Activated CD4-positive, alpha-beta T cell treated with anti-CD3 and anti-CD28 coated beads for 36 hours (primary cell): ENCODE results near the gene RNFT2. TPM values are rescaled to one million over a fixed set of nuclear protein-coding genes. Genes with fewer than 3 reads are reported as not detected.

ENCODE experiments used
- ATAC-seq: fragments of 200-7000 bp; cut with Tn5 transposase; one replicate; pipeline ENCODE4 v1.10.0; 2021; ENCODE audit warnings: mild to moderate bottlenecking, moderate library complexity
- CTCF ChIA-PET: fragments of 350-600 bp; sonication (Branson Sonifier 250); formaldehyde crosslinking; loops from one replicate; lab custom pipeline; 2021; ENCODE audit warnings: antibody characterized with exemption; lab: Charles Lee
- POLR2A ChIA-PET: fragments of 350-600 bp; sonication (Branson Sonifier 250); formaldehyde crosslinking; loops from one replicate; lab custom pipeline; 2021; ENCODE audit warnings: antibody characterized with exemption, inconsistent platforms; lab: Charles Lee
- DNase-seq: peaks from one replicate; pipeline ENCODE4 v3.0.0-alpha.2; 2020
- H3K27ac Mint-ChIP-seq: one replicate; pipeline ENCODE4 v1.8.0; 2021; ENCODE audit warnings: mixed read lengths
- H3K27me3 Mint-ChIP-seq: one replicate; pipeline ENCODE4 v1.8.0; 2021; ENCODE audit warnings: mixed read lengths
- H3K36me3 Mint-ChIP-seq: one replicate; pipeline ENCODE4 v1.8.0; 2021; ENCODE audit warnings: low read depth, mixed read lengths
- H3K4me1 Mint-ChIP-seq: one replicate; pipeline ENCODE4 v1.8.0; 2021; ENCODE audit warnings: mixed read lengths
- H3K4me3 Mint-ChIP-seq: one replicate; pipeline ENCODE4 v1.8.0; 2021; ENCODE audit warnings: mild to moderate bottlenecking, moderate library complexity, mixed read lengths
- H3K9me3 Mint-ChIP-seq: one replicate; pipeline ENCODE4 v1.8.0; 2021; ENCODE audit warnings: low read depth, mixed read lengths
- intact Hi-C, 2 experiments: fragments of 100-400 bp; cut with DNase I in 1 of 2; cut with micrococcal nuclease in 1 of 2; formaldehyde crosslinking; loops; one replicate each; pipeline versions ENCODE4 v1.14.2 to v1.15.1; 2022 to 2024; cut with DNase I, micrococcal nuclease
- total RNA-seq, 2 experiments: library from RNA; stranded (reverse); gene quantifications; one replicate each; pipeline ENCODE4 v1.2.3, GENCODE V29; 2021

The RNFT2 gene
- total RNA-seq, 2 experiments from 2014 or later: 14.7 to 15.0 TPM

DNA sequence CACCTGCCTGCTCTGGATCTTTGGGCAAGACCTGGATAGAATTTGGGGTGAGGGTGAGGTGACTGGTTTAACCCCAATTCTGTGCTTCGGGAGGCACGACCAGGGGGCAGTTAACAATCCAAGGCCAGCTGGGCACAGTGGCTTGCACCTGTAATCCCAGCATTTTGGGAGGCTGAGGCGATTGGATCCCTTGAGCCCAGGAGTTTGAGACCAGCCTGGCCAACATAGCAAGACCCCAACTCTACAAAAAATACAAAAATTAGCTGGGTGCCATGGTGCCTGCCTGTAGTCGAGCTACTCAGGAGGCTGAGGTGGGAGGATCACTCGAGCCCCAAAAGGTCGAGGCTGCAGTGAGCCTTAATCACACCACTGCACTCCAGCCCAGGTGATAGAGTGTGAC lies 105.0 kb downstream of the RNFT2 start:
- Mint-ChIP-seq H3K27ac (no peak overlapping the region), H3K27me3 (no peaks in the 10 kb centered on the region), H3K4me3 (no peak overlapping the region), H3K4me1 (no peaks in the 10 kb centered on the region), H3K36me3 (peaks cover 2% of the 10 kb centered on the region), H3K9me3 (no peaks in the 10 kb centered on the region)
- intact Hi-C loops: no loop called here
- DNase-seq: no peak
- no peak for ATAC-seq
- CTCF ChIA-PET: no interaction called here
- POLR2A ChIA-PET: no interaction called here

DNA sequence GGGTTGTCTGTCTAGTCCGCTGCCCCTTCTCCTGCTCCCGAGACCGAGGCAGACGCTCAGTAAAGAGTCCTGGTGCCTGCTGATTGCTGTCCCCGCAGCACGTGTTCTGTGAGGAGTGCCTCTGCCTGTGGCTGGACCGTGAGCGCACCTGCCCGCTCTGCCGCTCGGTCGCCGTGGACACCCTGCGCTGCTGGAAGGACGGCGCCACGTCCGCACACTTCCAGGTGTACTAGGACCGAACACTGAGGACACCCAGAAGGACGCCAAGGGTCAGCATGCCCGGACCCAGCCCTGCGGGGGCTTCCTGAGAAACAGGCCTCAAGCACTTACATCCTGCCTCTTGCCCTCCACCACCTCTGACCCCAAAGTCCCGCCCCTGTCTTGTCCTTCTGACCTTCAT lies 111.1 kb downstream of the RNFT2 start:
- no peak for ATAC-seq
- H3K27ac Mint-ChIP-seq: no peak overlapping the region
- H3K9me3 Mint-ChIP-seq: no peaks in the 10 kb centered on the region
- peaks cover 6% of the 10 kb centered on the region for H3K36me3 Mint-ChIP-seq
- no peak for DNase-seq
- H3K4me1 Mint-ChIP-seq: no peaks in the 10 kb centered on the region
- CTCF ChIA-PET: no interaction called here
- POLR2A ChIA-PET: no interaction called here
- no peaks in the 10 kb centered on the region for H3K27me3 Mint-ChIP-seq
- H3K4me3 Mint-ChIP-seq: no peak overlapping the region
- intact Hi-C loops: no loop called here

DNA sequence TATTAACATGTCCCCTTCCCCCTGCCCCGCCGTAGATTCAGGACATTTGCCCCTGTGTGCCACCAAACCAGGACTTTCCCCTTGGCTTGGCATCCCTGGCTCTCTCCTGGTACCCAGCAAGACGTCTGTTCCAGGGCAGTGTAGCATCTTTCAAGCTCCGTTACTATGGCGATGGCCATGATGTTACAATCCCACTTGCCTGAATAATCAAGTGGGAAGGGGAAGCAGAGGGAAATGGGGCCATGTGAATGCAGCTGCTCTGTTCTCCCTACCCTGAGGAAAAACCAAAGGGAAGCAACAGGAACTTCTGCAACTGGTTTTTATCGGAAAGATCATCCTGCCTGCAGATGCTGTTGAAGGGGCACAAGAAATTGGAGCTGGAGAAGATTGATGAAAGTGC lies 114.2 kb downstream of the RNFT2 start:
- no peak for ATAC-seq
- Mint-ChIP-seq H3K27ac (no peak overlapping the region), H3K9me3 (no peaks in the 10 kb centered on the region), H3K27me3 (peaks cover 9% of the 10 kb centered on the region), H3K36me3 (peaks cover 6% of the 10 kb centered on the region), H3K4me1 (no peaks in the 10 kb centered on the region), H3K4me3 (no peak overlapping the region)
- ChIA-PET CTCF (interaction anchor here (0.5 kb wide), 1 partner anchor 64 kb away, joined by 4 read pairs; no protein-coding TSS in a partner anchor), POLR2A (no interaction called here)
- intact Hi-C loops: no loop called here
- no peak for DNase-seq

DNA sequence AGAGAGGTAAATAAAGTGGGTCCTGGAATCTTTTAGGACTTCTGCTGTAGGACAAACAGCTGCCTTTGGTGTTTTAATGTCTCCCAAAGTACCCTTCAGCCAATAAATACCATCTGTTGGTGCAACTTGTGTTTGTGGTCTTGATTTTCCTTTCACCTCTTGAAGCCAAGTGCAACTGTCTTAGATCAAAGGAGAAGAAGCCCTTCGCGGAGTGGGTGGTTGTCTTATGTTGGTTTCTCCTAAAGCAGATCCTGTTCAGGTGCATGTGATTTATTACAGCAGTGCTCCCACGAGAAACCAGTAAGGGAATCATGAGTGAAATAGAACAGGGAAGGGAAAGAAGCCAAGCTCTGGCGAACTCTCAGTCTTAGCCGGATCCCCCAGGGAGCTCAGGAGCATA lies 115.4 kb downstream of the RNFT2 start:
- H3K9me3 Mint-ChIP-seq: no peaks in the 10 kb centered on the region
- CTCF ChIA-PET: no interaction called here
- H3K27me3 Mint-ChIP-seq: peaks cover 14% of the 10 kb centered on the region
- no peak overlapping the region for H3K27ac Mint-ChIP-seq
- H3K4me1 Mint-ChIP-seq: no peaks in the 10 kb centered on the region
- POLR2A ChIA-PET: no interaction called here
- ATAC-seq: no peak
- H3K36me3 Mint-ChIP-seq: peaks cover 4% of the 10 kb centered on the region
- no peak for DNase-seq
- intact Hi-C loops: no loop called here
- H3K4me3 Mint-ChIP-seq: no peak overlapping the region

DNA sequence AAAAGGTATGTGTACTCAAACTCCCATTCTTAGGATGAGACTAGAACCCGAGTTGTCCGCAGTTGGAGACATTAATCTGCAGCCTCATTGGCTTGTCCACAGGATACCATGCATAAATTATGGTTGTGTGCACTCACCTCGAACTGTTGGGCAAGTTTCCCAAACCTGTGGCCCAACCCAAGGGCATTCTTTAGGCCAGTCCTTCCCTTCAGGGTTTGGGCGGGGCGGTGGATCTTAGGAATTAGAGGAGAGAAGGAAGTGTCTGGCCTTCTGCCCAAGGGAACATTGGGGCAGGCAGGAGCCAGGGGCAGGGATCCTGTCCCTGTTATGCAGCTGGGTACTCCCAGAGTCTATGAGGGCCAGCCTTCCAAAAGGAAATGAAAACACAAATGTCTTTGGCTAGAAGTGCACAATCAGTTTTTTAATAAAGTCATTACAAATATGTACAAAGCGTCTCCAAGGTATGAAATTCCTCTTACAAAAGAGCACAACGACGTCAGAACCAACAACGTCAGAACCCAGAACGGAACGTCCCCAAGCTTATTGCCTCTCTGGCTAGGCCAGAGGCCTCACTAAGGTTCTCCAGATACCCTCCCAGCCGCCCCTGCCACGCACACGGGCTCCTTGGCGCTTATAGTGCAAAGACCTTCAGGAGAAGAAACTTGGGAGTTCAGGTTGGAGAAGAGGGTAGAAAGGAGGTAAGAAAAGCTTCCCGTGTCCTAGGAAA lies 117.8 kb downstream of the RNFT2 start:
- Mint-ChIP-seq H3K27me3 (peaks cover 24% of the 10 kb centered on the region), H3K4me3 (no peak overlapping the region), H3K4me1 (no peaks in the 10 kb centered on the region), H3K27ac (no peak overlapping the region), H3K36me3 (no peaks in the 10 kb centered on the region), H3K9me3 (no peaks in the 10 kb centered on the region)
- ChIA-PET CTCF (no interaction called here), POLR2A (no interaction called here)
- intact Hi-C loops: no loop called here
- ATAC-seq (no peak), DNase-seq (no peak)

DNA sequence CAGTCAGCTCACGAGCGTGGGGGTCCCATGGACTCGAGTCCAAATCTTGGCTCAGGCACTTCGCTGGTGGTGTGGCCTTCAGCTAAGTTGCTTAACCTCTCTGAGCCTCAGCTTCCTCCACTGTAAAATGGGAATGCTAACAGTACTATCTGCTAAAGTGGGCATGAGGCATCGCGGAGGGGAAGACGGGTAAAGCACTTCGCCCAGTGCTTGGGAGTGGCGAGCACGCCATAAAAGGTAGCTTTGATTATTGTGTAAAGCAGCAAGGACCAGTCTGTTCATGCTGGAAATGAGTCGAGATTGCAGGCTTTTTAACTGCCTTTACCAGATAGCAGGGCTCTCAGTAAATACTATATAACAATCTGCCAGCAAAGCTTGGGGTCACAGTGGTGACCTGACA lies 118.6 kb downstream of the RNFT2 start:
- ChIA-PET CTCF (no interaction called here), POLR2A (no interaction called here)
- H3K4me3 Mint-ChIP-seq: no peak overlapping the region
- H3K9me3 Mint-ChIP-seq: no peaks in the 10 kb centered on the region
- DNase-seq (no peak), ATAC-seq (no peak)
- no peak overlapping the region for H3K27ac Mint-ChIP-seq
- H3K27me3 Mint-ChIP-seq: peaks cover 28% of the 10 kb centered on the region
- no peaks in the 10 kb centered on the region for H3K36me3 Mint-ChIP-seq
- intact Hi-C loops: no loop called here
- peaks cover 2% of the 10 kb centered on the region for H3K4me1 Mint-ChIP-seq

DNA sequence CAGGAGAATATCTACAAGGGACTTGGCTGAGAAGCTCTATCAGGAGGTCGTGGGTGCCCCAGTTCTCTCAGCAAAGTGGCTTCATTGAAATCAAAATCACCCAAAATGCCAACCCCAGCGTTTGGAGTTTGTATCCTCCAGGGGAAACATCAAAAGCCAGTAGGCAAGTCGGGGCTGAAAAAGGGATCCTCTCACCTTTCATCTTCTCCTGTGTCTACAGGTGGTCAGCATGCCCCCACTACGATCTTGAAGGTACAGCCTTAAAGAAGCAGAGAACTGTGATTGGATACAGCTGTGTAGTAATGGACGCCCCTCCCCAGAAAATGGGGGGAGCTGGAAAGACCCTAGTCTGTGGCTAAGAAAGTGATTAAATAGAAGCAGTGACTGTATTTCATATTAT lies 121.0 kb downstream of the RNFT2 start:
- Mint-ChIP-seq H3K4me1 (peaks cover 2% of the 10 kb centered on the region), H3K4me3 (no peak overlapping the region), H3K27ac (no peak overlapping the region), H3K27me3 (peaks cover 32% of the 10 kb centered on the region), H3K9me3 (no peaks in the 10 kb centered on the region), H3K36me3 (no peaks in the 10 kb centered on the region)
- no peak for ATAC-seq
- POLR2A ChIA-PET: no interaction called here
- DNase-seq: no peak
- CTCF ChIA-PET: interaction anchor here (0.6 to 0.8 kb wide), 2 partner anchors 137 to 1199 kb away, joined by 3 read pairs; no protein-coding TSS in a partner anchor
- intact Hi-C loops: no loop called here

DNA sequence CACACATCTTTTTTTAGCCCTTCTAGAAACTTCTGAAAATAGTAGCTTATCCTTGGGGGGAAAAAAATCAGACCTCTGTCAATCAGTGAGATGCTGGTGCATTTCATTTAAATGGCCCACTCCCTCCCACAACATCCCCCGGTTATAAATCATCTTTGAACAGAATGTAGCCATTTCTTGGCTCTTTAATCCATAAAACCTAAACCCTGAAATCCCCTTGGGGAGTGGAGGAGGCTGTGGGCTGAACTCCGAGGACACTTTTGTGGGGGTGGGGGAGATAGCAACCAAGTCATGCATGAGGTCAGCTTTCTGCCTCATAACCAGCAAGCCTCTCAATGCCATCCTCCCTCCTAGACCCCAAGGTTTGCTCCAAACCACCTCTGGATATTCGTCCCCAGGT lies 122.1 kb downstream of the RNFT2 start:
- Mint-ChIP-seq H3K27ac (no peak overlapping the region), H3K4me3 (no peak overlapping the region), H3K9me3 (no peaks in the 10 kb centered on the region), H3K4me1 (peaks cover 2% of the 10 kb centered on the region), H3K36me3 (no peaks in the 10 kb centered on the region), H3K27me3 (peaks cover 33% of the 10 kb centered on the region)
- DNase-seq (no peak), ATAC-seq (no peak)
- ChIA-PET POLR2A (no interaction called here), CTCF (interaction anchor here (1.2 kb wide), 1 partner anchor 57 kb away, joined by 3 read pairs; no protein-coding TSS in a partner anchor)
- intact Hi-C loops: no loop called here

DNA sequence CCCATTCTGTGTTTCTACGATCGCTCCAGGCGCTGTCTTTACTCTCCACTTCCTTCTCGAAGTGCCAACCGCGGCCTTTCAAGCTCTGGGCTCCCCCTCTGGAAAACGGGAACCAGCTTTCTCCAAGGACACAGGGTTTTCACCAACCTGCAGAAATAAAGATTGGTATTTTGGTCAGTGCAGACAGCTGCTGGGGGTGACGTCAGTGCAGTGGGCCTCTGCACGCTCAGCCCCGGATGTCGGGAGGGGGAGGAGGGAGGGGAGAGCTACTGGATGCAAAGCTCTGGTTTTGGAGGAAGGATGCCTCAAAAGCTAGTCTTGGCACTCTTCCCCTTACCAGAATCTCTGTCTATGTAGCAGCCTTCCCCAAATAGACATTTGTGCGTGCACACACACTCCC lies 123.2 kb downstream of the RNFT2 start:
- DNase-seq (peak; percentile 58), ATAC-seq (peak; percentile 82)
- intact Hi-C loops: no loop called here
- ChIA-PET CTCF (interaction anchor here (0.6 to 1.2 kb wide), 2 partner anchors 55 to 152 kb away, joined by 3 to 4 read pairs; no protein-coding TSS in a partner anchor), POLR2A (interaction anchor here (0.7 kb wide), 1 partner anchor 327 kb away, joined by 4 read pairs; no protein-coding TSS in a partner anchor)
- H3K36me3 Mint-ChIP-seq: no peaks in the 10 kb centered on the region
- no peaks in the 10 kb centered on the region for H3K9me3 Mint-ChIP-seq
- H3K27ac Mint-ChIP-seq: no peak overlapping the region
- H3K27me3 Mint-ChIP-seq: peaks cover 29% of the 10 kb centered on the region
- peaks cover 2% of the 10 kb centered on the region for H3K4me1 Mint-ChIP-seq
- H3K4me3 Mint-ChIP-seq: no peak overlapping the region

DNA sequence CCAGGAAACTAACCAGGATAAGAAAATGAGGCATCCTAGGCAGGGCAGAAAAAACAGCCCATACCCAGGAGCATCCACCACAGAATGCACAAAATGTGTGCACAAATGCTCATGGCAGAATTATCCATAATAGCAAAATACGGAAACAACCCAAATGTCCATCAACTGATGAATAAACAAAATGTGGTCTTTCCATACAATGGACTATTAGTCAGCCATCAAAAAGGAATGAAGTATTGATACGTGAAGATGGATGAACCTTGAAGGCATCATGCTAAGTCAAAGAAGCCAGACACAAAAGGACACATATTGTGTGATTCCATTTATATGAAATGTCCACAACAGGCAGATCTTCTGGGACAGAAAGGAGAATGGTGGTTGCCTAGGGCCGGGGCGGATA lies 124.1 kb downstream of the RNFT2 start:
- ATAC-seq: no peak

DNA sequence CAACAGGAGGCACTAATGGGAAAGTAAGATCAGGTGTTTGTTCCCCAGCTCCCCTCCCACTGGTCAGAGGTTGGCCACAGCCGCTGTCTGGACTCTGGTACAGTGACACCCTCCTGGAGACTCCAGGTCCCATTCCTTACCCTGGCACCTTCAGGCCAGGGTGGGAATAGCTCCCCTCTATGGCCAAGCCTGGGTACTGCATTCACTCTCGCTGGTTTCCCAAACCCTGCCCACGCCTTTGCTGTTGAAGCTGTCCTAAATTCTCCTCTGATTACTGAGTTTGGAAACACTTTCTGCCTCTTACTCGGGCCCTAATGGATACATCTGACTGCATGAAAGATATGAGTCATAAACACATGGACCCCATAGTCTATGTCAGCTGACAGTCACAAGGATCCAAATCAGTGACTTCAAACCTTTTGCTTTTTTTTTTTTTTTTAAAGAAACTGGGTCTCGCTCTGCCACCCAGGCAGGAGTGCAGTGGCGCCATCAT lies 125.2 kb downstream of the RNFT2 start:
- DNase-seq: peak; percentile 38
- Mint-ChIP-seq H3K36me3 (no peaks in the 10 kb centered on the region), H3K9me3 (no peaks in the 10 kb centered on the region), H3K27me3 (peaks cover 20% of the 10 kb centered on the region), H3K4me1 (peaks cover 2% of the 10 kb centered on the region), H3K27ac (no peak overlapping the region), H3K4me3 (no peak overlapping the region)
- ChIA-PET POLR2A (interaction anchor here (0.6 kb wide), 1 partner anchor 276 kb away, joined by 8 read pairs; no protein-coding TSS in a partner anchor), CTCF (interaction anchor here (0.6 to 0.7 kb wide), 4 partner anchors 76 to 158 kb away, joined by 3 to 6 read pairs (median 4); no protein-coding TSS in a partner anchor)
- intact Hi-C loops: no loop called here
- no peak for ATAC-seq

More for the DNA sequence above, 124.1 kb downstream of the RNFT2 start:
- intact Hi-C loops: no loop called here
- no peak overlapping the region for H3K27ac Mint-ChIP-seq
- H3K4me1 Mint-ChIP-seq: peaks cover 2% of the 10 kb centered on the region
- H3K27me3 Mint-ChIP-seq: peaks cover 24% of the 10 kb centered on the region
- DNase-seq: no peak
- no peaks in the 10 kb centered on the region for H3K9me3 Mint-ChIP-seq
- POLR2A ChIA-PET: no interaction called here
- CTCF ChIA-PET: no interaction called here
- no peak overlapping the region for H3K4me3 Mint-ChIP-seq
- H3K36me3 Mint-ChIP-seq: no peaks in the 10 kb centered on the region
